GM18520 (cell line): ENCODE data around the gene SWT1.
"Not testable (repeated sequence)": the region's sequence is repeated elsewhere in the genome, so short reads cannot be mapped to it uniquely, and the experiment has no call there.

Experiments
- ATAC-seq: cut with Tn5 transposase; IDR thresholded peaks from one replicate; pipeline ENCODE4 v1.9.1; 2021; ENCODE audit not compliant: unreplicated experiment

The SWT1 gene

DNA sequence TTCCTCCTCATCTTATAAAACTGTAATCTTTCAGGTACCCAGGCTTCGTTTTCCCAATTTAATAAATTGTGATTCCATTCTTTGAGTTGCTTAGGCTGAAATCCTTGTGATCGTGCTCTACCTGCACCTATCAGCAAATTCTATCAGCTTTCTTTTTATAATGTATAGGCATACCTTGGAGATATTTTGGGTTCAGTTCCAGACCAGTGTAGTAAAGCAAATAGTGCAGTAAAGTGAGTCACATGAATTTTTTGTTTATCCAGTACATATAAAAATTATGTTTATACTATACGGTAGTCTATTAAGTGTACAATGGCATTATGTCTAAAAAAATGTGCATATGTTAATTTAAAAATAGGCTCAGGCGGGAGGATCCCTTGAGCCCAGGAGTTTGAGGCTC lies 5.5 kb downstream of the SWT1 start:
- ATAC-seq: no peak

DNA sequence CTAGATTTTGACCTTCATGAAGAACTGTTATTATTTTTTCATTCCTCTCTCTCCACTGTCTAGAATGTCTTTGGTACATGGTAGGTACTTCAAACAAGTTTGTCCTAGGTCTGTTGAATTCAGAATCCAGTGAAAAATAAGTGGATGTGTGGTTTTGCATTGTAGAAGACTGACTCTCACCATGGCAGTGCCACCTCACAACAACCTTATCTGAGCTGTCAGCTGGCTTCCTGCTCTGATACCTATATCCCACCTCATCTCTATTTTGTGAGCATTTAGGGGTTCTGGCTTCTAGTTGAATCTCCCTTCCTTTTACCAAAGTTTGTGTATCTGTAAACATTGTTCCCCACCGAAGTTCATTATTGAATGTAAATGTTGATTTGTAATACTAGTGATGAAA lies 9.1 kb downstream of the SWT1 start:
- ATAC-seq: no peak

DNA sequence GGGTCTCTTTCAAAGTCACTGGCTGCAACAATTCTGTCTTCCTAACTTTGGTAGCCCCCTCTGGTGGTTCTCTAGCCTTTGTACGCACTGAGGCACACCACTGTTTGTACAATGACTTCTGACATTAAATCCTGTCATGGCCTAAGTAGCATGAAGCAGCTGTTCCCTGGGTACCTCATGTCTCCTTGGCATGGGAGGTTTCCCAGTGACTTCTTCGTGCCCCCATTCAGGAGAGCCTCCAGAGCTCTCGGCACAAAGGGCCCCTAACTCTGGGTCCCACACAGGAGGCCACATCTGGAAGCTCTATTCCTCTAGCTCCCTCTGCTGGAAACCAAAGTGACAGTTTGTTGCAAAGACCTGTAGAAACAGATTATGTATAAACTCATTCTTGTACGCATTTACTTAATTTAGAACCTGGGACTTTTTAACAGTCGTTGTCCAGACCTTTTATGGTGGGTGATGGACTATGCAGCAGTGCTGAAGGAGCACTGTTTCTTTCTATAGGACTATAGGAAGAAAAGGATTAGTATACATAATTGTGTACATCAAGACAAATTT lies 13.4 kb downstream of the SWT1 start:
- ATAC-seq: no peak

DNA sequence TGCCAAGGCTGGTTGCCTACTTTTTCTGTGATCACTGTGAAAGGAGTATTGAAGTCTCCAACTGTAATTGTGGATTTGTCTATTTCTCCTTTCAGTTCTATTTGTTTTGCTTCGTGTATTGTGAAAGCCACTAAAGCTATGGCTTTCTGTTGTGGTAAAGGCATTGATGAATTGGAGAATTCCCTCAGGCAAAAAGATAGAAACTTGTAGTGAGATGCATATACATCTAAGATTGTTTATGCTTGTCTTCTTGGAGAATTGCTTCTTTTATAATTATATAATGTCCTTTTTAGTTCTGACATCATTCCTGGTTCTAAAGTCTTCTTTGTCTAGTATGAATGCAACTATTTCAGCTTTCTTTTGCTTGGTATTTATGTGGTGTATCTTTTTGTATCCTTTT lies 36.8 kb downstream of the SWT1 start:
- ATAC-seq: no peak

DNA sequence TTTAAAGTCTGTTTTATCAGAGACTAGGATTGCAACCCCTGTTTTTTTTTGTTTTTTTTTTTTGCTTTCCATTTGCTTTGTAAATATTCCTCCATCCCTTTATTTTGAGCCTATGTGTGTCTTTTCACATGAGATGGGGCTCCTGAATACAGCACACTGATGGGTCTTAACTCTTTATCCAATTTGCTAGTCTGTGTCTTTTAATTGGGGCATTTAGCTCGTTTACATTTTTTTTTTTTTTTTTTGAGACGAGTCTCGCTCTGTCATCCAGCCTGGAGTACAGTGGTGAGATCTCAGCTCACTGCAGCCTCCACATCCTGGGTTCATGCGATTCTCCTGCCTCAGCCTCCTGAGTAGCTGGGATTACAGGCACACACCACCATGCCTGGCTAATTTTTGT lies 41.7 kb downstream of the SWT1 start:
- not testable (repeated sequence) for ATAC-seq

DNA sequence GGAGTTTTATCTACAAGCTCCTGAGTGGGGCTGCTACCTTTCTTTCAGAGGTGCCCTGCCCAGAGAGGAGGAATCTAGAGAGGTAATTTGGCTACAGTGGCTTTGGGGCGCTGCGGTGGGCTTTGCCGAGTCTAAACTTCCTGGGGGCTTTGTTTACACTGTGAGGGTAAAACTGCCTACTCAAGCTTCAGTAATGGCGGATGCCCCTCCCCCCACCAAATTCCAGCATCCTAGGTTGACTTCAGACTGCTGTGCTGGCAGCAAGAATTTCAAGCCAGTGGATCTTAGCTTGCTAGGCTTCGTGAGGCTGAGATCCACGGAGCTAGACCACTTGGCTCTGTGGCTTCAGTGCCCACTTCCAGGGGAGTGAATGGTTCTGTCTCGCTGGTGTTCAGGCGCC lies 43.9 kb downstream of the SWT1 start:
- ATAC-seq: no peak

DNA sequence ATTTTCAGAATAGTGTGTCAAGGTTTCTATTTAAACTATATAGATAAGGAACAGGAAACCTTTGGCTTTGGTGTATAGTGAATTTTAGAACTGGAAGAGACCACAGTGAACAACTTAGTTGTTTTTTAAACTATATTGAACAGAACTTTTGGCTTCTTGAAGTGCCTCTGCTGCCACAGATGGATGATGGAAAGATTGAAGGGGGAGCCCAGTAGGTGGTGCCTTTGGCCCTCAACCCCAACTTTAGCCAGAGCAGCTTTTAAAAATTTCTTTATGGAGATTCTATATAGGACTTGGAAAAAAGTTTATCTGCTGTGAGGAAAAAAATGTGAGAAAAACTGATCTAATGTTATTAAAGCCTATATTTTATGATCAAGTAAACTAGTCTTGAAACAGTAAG lies 50.2 kb downstream of the SWT1 start:
- no peak for ATAC-seq

DNA sequence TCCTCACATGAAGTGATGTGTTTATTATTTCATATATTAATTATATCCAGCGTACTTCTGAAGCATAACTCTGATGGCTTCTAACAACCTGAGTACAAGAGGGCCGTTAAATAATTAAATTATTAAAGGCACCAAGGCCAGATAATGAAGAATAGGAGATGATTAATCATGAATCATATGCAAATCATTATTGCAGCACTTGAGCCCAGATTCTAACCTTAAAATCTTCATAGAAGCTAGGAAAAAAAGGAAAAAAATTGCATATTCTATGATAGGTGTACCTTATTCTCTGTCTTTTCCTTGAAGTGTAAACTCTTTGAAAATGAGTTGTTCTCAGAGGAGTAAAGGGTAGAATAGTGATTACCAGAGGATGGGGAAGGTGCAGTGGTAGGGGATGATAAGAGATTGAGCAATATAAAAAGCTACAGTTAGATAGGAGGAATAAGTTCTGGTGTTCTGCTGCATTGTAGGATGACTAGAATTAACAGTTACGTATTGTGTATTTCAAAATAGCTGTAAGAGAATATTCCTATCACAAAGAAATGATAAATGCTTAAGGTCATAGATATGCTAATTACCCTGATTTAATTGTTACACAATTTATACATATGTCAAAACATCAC lies 51.1 kb downstream of the SWT1 start:
- ATAC-seq: no peak

DNA sequence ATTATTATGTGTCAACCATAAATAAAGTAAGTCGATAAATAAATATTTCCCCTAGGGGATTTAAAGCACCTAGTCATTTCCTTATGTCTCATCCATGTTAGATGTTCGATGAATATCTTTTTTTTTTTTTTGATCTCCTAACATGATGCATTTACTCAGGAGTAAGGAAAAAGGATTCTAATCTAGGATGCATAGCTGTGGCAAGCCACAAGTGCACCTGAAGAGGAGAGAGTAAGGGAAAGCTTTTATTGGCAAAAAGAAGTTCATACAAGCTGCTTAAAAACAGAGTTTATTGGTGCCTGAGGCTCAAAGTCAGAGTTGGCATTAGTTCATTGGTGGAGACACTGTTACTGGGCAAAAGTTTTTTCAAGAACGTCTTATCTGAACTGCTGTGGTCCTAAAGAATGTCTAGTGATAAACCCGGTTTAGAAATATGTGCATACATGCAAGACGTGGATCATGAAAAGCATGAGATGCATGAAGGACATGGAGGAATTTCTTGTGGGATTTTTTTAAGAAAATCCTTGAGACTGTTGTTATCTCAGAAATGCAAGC lies 51.7 kb downstream of the SWT1 start:
- no peak for ATAC-seq

DNA sequence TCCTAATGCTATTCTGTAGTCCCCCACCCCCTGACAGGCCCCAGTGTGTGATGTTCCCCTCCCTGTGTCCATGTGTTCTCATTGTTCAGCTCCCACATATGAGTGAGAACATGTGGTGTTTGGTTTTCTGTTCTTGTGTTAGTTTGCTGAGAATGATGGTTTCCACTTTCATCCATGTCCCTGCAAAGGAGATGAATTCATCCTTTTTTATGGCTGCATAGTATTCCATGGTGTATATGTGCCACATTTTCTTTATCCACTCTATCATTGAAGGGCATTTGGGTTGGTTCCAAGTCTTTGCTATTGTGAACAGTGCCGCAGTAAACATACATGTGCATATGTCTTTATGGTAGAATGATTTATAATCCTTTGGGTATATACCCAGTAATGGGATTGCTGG lies 52.4 kb downstream of the SWT1 start:
- not testable (repeated sequence) for ATAC-seq

DNA sequence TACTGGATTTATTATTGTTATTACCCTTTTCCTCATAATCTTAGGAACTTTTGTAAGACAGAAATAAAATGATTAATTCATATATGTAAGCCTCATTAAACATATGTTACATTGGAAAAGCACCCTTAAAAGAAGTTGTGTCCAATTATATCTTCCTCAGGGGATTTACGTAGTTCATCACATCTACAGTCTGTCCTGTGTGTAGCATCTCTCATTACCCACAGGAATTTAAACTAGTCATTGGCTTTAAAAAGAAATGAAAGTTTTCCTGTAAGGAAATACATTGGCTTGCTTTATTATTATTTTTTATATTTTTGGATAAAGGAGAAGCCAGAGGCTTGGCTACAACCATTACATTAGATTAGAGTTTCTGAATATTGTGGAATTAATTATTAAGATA lies 56.1 kb downstream of the SWT1 start:
- no peak for ATAC-seq

DNA sequence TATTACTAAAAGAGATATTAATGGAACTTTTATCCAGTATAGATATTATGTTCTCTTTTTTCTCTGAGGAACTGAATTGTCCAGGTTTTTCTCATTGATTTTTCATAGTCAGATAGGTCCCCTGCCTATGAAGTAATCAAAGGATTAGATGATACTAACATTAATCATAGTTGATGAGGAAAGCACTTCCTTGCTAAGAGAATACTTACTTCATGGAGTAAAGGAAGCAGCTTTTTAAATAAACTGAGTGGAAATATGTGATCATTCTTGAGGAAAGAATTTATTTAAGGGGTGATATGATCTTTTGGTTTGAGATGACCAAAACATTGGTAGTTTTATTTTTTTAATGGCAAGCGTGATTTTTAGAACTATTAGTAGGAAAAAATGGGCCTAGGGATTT lies 58.9 kb downstream of the SWT1 start:
- no peak for ATAC-seq

DNA sequence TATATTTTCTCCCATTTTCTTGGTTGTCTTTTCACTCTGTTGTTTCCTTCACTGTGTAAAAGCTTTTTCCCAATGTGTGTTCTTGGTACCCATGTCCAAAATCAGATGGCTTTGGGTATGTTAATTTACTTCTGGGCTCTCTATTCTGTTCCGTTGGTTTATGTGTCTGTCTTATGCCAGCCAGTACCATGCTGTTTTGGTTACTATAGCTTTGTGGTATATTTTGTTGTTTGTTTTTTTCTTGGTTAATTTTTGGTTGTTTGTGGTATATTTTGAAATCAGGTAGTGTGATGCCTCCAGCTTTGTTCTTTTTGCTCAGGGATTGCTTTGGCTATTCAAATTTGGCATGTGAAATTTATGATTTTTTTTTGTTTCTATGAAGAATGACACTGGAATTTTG lies 67.2 kb downstream of the SWT1 start:
- no peak for ATAC-seq

DNA sequence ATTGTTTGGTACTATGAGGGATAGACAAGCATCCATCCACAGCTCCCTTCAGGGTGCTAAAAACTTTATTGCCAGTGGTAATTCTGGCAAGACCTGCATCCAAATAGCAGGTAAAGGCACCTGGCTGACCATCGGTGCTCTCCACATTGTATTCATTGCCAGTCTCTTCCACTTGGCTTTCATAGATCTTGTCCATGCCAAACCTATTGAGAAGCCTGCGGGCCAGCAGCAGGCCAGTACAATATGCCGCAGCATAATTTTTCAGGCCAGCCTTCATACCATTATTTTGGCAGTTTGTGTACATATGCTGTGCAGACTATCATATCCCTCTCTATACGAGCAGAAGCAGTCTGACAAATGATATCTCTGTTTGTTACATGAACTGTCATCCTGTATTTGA lies 70.2 kb downstream of the SWT1 start:
- no peak for ATAC-seq

DNA sequence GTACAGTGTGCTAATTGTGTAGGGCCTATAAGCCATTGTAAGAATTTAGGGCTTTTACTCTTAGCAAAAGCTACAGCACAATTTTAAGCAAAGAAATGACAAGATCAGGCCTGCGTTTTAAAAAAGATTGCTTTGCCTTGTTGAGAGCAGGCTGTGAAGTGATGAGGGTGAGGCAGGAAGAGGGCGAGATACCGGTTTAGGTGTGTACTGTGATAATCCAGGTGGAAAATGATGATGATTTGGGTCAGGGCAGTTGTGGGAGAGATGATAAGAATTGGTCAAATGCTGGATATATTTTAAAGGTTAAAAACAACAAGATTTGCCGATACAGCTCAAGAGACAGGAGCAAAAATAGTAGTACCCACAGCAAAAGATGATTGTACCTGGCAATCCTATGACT lies 72.0 kb downstream of the SWT1 start:
- no peak for ATAC-seq

DNA sequence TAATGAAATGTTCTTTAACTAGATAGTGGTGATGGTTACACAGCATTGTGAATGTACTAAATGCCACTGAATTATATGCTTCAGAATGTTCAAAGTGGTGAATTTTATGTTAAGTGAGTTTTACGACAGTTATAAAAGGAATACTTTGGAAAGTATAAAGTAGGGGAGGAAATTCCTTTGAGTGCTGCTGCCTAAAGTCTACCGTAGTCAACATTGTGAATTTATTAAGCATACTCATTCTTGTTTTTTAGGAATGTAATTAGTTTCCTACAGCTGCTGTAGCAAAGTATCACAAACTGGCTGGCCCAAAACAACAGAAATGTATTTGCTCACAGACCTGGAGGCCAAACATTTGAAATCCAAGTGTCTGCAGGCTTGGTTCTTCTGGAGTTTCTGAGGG lies 73.0 kb downstream of the SWT1 start:
- no peak for ATAC-seq

DNA sequence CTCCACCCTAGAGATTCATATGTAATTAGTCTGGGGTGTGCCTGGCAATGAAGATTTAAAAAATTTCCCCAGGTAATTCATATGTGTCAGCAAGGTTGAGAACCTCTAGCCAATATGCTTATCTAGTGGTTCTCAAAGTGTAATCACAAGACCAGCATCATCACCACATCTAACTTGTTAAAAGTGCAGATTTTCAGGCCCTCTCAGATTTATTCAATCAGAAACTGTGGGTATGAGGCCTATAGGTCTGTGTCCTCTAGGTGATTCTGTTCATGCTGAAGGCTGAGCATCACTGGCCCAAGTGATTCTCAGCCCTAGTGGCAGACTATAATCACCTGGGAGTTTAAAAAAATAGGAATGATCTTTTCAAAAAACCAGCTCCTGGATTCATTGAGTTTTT lies 75.9 kb downstream of the SWT1 start:
- ATAC-seq: no peak

DNA sequence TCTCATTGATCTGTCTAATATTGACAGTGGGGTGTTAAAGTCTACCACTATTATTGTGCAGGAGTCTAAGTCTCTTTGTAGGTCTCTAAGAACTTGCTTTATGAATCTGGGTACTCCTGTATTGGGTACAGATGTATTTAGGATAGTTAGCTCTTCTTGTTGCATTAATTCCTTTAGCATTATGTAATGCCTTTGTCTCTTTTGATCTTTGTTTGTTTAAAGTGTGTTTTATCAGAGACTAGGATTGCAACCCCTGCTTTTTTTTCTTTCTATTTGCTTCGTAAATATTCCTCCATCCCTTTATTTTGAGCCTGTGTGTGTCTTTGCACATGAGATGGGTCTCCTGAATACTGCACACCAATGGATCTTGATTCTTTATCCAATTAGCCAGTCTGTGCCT lies 77.2 kb downstream of the SWT1 start:
- ATAC-seq: not testable (repeated sequence)

DNA sequence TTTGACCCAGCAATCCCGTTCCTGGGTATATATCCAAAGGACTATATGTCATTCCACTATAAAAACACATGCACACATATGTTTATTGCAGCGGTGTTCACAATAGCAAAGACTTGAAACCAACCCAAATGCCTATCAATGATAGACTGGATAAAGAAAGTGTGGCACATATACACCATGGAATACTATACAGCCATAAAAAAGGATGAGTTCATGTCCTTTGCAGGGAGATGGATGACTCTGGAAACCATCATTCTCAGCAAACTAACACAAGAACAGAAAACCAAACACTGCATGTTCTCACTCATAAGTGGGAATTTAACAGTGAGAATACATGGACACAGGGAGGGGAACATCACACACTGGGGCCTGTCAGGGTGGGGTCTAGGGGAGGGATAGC lies 80.2 kb downstream of the SWT1 start:
- ATAC-seq: not testable (repeated sequence)

DNA sequence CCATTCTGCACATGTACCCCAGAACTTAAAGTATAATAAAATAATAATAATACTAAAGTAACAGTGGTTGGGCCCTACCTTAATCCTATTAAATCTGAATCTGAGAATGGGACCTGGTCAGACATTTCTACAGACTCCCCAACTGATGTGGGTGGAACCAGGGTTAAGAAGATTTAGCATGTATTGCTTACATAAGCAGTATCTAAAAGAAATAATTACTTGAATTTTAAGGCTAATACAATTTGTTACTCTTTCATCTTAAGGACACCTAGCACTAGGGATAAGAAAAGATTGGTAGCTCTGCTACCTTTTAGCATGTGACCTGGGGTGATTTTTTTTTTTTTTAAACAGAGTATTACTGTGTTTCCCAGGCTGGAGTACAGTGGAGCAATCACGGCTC lies 80.7 kb downstream of the SWT1 start:
- ATAC-seq: no peak

DNA sequence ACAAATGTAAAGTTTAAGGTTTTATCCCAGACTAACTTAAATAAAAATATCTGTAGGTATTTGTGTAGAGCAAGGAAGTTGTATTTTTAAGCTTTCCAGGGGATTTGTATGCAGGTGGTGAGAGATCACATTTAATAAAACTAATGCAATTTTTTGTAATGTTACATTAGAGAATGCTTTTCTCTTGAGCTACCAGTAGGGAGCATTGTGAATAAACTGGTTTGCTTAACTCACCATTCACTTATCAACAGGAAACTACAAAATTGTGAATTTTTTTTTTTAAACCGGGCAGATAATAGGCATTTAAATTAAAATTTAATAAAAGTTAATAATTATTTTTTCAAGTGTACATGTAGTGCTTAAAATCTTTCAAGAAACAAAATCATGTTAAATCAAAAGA lies 81.5 kb downstream of the SWT1 start:
- ATAC-seq: no peak

DNA sequence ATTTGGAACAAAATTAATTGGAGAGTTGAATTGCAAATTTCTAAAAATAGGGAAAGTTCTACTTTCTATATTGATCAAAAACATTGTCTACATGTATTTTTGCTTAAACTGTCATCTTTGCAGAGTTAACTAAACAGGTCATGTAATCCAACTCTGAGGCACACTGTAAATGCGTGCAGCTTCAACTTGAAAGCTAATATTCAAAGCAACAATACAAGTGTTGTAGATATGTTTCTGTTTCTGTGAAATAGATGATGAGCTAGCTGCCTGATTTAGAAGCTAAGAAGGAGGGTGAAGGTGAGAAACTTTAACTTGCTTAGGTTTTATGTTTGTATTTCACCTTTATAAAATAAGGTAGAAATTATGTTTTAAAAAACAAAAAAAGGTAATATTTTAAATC lies 82.9 kb downstream of the SWT1 start:
- ATAC-seq: no peak

DNA sequence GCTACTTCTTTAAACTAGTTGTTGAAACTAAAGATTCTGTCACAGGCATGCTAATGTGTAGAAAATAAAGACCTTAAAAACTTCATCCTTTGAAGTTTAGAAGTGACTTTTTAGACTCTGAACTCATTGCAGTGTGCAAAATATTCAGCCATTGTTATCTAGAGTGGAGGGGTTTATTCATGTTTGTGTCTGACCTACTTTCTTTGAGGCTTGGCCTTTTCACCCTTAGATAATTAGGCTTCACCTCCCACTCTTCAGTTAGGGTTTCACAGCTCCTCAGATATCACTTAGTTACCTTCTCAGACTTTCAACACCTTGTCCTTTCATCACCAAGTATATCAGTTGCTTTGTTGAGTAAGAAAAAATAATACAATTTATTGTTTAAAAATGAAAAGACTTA lies 84.2 kb downstream of the SWT1 start:
- no peak for ATAC-seq
